IMR-90 (cell line): Measurements from ENCODE around the gene APOL5. TPM values are rescaled to one million over a fixed set of nuclear protein-coding genes. Genes with fewer than 3 reads are reported as not detected.

Experiments
- ATAC-seq: fragments of 200-7000 bp; cut with Tn5 transposase; 2 replicates; pipeline ENCODE4 v1.9.1; 2020; ENCODE audit warnings: low read depth, mild to moderate bottlenecking, moderate library complexity
- BruUV-seq: library from RNA; stranded (reverse); fragments of 400-500 nt; replicated peaks from 2 replicates; lab custom pipeline; 2021; lab: Mats Ljungman, UMichigan
- CTCF ChIA-PET: fragments of 300-600 bp; formaldehyde crosslinking; extraction: SDS; loops from one replicate; lab custom pipeline; 2021; ENCODE audit warnings: antibody characterized with exemption; lab: Yijun Ruan, JAX
- POLR2A ChIA-PET: fragments of 300-600 bp; sonication (Branson Sonifier 250); formaldehyde crosslinking; loops from one replicate; lab custom pipeline; 2022; ENCODE audit warnings: antibody characterized with exemption; ENCODE audit not compliant: unreplicated experiment; lab: Charles Lee
- DNase-seq: peaks from one replicate; pipeline ENCODE4 v3.0.0; 2013
- H2AFZ ChIP-seq: replicated peaks from 2 replicates; pipeline ENCODE3; 2013; ENCODE audit warnings: low read length, mild to moderate bottlenecking; ENCODE audit not compliant: poor library complexity
- H2AK5ac ChIP-seq: 2 replicates; pipeline ENCODE4 v1.6.1; 2013; ENCODE audit warnings: low read depth, low read length, inconsistent platforms
- H2AK9ac ChIP-seq: replicated peaks from 2 replicates; pipeline ENCODE3; 2013; ENCODE audit warnings: mild to moderate bottlenecking, low read depth, low read length, moderate library complexity; ENCODE audit not compliant: poor library complexity
- H2BK120ac ChIP-seq: 2 replicates; pipeline ENCODE4 v1.6.1; 2013; ENCODE audit warnings: low read depth, low read length, inconsistent platforms
- H2BK15ac ChIP-seq: 3 replicates; pipeline ENCODE4 v1.6.1; 2013; ENCODE audit warnings: low read depth, low read length, inconsistent platforms
- H2BK20ac ChIP-seq: 2 replicates; pipeline ENCODE4 v1.6.1; 2013; ENCODE audit warnings: low read depth, mild to moderate bottlenecking, inconsistent platforms, low read length, moderate library complexity
- H2BK5ac ChIP-seq: 2 replicates; pipeline ENCODE4 v1.6.1; 2013; ENCODE audit warnings: mild to moderate bottlenecking, low read depth, low read length, inconsistent platforms; ENCODE audit not compliant: poor library complexity, severe bottlenecking
- H3K14ac ChIP-seq: replicated peaks from 2 replicates; pipeline ENCODE4 v1.6.1; 2013; ENCODE audit warnings: low read depth, low read length, inconsistent platforms
- H3K18ac ChIP-seq: 2 replicates; pipeline ENCODE4 v1.6.1; 2013; ENCODE audit warnings: low read depth, low read length, control low read depth
- H3K23ac ChIP-seq: 2 replicates; pipeline ENCODE4 v1.6.1; 2013; ENCODE audit warnings: low read depth, low read length, inconsistent platforms
- H3K27ac ChIP-seq: 2 replicates; pipeline ENCODE4 v1.5.1; 2013; ENCODE audit warnings: mild to moderate bottlenecking, control low read depth, low read length; ENCODE audit not compliant: insufficient read depth
- H3K27me3 ChIP-seq: 2 replicates; pipeline ENCODE4 v1.6.1; 2013; ENCODE audit warnings: low read length; ENCODE audit not compliant: control insufficient read depth, insufficient read depth
- H3K36me3 ChIP-seq: 2 replicates; pipeline ENCODE4 v1.6.1; 2013; ENCODE audit warnings: low read length, mixed read lengths; ENCODE audit not compliant: control insufficient read depth, insufficient read depth
- H3K4ac ChIP-seq: 2 replicates; pipeline ENCODE4 v1.6.1; 2013; ENCODE audit warnings: low read depth, low read length, inconsistent platforms
- H3K4me1 ChIP-seq: 2 replicates; pipeline ENCODE4 v1.6.1; 2013; ENCODE audit warnings: low read length, mixed read lengths; ENCODE audit not compliant: control insufficient read depth, insufficient read depth
- H3K4me2 ChIP-seq: 2 replicates; pipeline ENCODE4 v1.6.1; 2013; ENCODE audit warnings: low read depth, mild to moderate bottlenecking, control low read depth, low read length, moderate library complexity
- H3K4me3 ChIP-seq: 2 replicates; pipeline ENCODE4 v1.5.1; 2013; ENCODE audit warnings: low read depth, mild to moderate bottlenecking, control low read depth, low read length, moderate library complexity; ENCODE audit not compliant: insufficient read depth
- H3K56ac ChIP-seq: 2 replicates; pipeline ENCODE4 v1.6.1; 2013; ENCODE audit warnings: low read length, inconsistent platforms; ENCODE audit not compliant: insufficient read depth; ENCODE audit errors: extremely low read depth
- H3K79me1 ChIP-seq, 2 experiments: 2 replicates each; pipeline ENCODE4 v1.6.1; 2013; ENCODE audit warnings: low read length in 2 of 2, inconsistent platforms in 1 of 2, low read depth in 1 of 2
- H3K9ac ChIP-seq: 2 replicates; pipeline ENCODE4 v1.6.1; 2013; ENCODE audit warnings: low read depth, low read length, control low read depth
- H3K9me1 ChIP-seq: 2 replicates; pipeline ENCODE4 v1.6.1; 2013; ENCODE audit warnings: low read length, inconsistent platforms; ENCODE audit not compliant: insufficient read depth
- H3K9me3 ChIP-seq: 2 replicates; pipeline ENCODE4 v1.6.1; 2013; ENCODE audit warnings: low read length; ENCODE audit not compliant: control insufficient read depth, insufficient read depth
- H4K20me1 ChIP-seq: 2 replicates; pipeline ENCODE4 v1.6.1; 2013; ENCODE audit warnings: low read length, inconsistent platforms; ENCODE audit not compliant: insufficient read depth
- H4K5ac ChIP-seq: 2 replicates; pipeline ENCODE4 v1.6.1; 2013; ENCODE audit warnings: mild to moderate bottlenecking, low read depth, low read length, control low read depth
- H4K8ac ChIP-seq, 2 experiments: 2 replicates each; pipeline ENCODE4 v1.6.1; 2013; ENCODE audit warnings: low read depth in 2 of 2, low read length in 2 of 2, control low read depth in 1 of 2, inconsistent platforms in 1 of 2
- H4K91ac ChIP-seq: 2 replicates; pipeline ENCODE4 v1.6.1; 2013; ENCODE audit warnings: low read depth, low read length, inconsistent platforms; ENCODE audit not compliant: insufficient read depth
- BHLHE40 ChIP-seq: fragments of 150-350 bp; IDR thresholded peaks from 2 replicates; pipeline ENCODE4 v1.6.1; 2016; ENCODE audit warnings: mild to moderate bottlenecking, low read depth, low read length
- CEBPB ChIP-seq: IDR thresholded peaks from 2 replicates; pipeline ENCODE4 v1.6.1; 2012; ENCODE audit warnings: low read depth, low read length, improper control_type of control experiment
- CHD1 ChIP-seq: IDR thresholded peaks from 2 replicates; pipeline ENCODE4 v1.6.1; 2012; ENCODE audit warnings: low read depth, low read length, improper control_type of control experiment
- ELK1 ChIP-seq: fragments of 150-350 bp; IDR thresholded peaks from 2 replicates; pipeline ENCODE4 v1.6.1; 2016; ENCODE audit warnings: low read depth, mild to moderate bottlenecking, low read length, moderate library complexity, borderline replicate concordance
- FOS ChIP-seq: fragments of 150-350 bp; IDR thresholded peaks from 2 replicates; pipeline ENCODE4 v1.6.1; 2016; ENCODE audit warnings: low read depth, low read length
- MAFK ChIP-seq: IDR thresholded peaks from 2 replicates; pipeline ENCODE4 v1.6.1; 2012; ENCODE audit warnings: low read depth, low read length, improper control_type of control experiment
- MAZ ChIP-seq: IDR thresholded peaks from 2 replicates; pipeline ENCODE4 v1.6.1; 2012; ENCODE audit warnings: low read depth, mild to moderate bottlenecking, low read length, improper control_type of control experiment, moderate library complexity, borderline replicate concordance
- MXI1 ChIP-seq: IDR thresholded peaks from 2 replicates; pipeline ENCODE4 v1.6.1; 2012; ENCODE audit warnings: low read depth, mild to moderate bottlenecking, low read length, moderate library complexity, borderline replicate concordance
- NFE2L2 ChIP-seq: fragments of 150-350 bp; IDR thresholded peaks from 2 replicates; pipeline ENCODE4 v1.6.1; 2016; ENCODE audit warnings: low read depth, mild to moderate bottlenecking, low read length
- POLR2A ChIP-seq: IDR thresholded peaks from 2 replicates; pipeline ENCODE4 v1.6.1; 2012; ENCODE audit warnings: mild to moderate bottlenecking, low read depth, low read length
- RAD21 ChIP-seq: IDR thresholded peaks from 2 replicates; pipeline ENCODE4 v1.6.1; 2012; ENCODE audit warnings: low read length, improper control_type of control experiment
- RCOR1 ChIP-seq: IDR thresholded peaks from 2 replicates; pipeline ENCODE4 v1.6.1; 2012; ENCODE audit warnings: mild to moderate bottlenecking, low read length, improper control_type of control experiment; ENCODE audit not compliant: insufficient replicate concordance
- RFX5 ChIP-seq: IDR thresholded peaks from 2 replicates; pipeline ENCODE4 v1.8.0; 2012; ENCODE audit warnings: low read depth, mild to moderate bottlenecking, low read length, moderate library complexity
- SMC3 ChIP-seq: fragments of 150-350 bp; IDR thresholded peaks from 2 replicates; pipeline ENCODE4 v1.6.1; 2016; ENCODE audit warnings: low read depth, mild to moderate bottlenecking, antibody characterized with exemption, low read length, moderate library complexity
- WGBS, 2 experiments: methylation state at CpG; one replicate each; pipeline versions ENCODE4 v1.1.5 to v1.1.7; 2013; ENCODE audit warnings: missing lambda C conversion rate in 2 of 2; ENCODE audit not compliant: insufficient read length in 1 of 2; ENCODE audit errors: extremely low coverage in 2 of 2; 5-methylcytosine and 5-hydroxymethylcytosine counted together
- dilution Hi-C: fragments of 300-500 bp; cut with HindIII; formaldehyde crosslinking; loops from one replicate; pipeline ENCODE4 v1.14.3; 2018; ENCODE audit warnings: low sequenced_read_pairs; ENCODE audit not compliant: unreplicated experiment
- in situ Hi-C: fragments of 300-500 bp; cut with MboI; formaldehyde crosslinking; loops from 3 replicates; pipeline ENCODE4 v1.14.3; 2019; ENCODE audit warnings: low sequenced_read_pairs, inconsistent platforms, mixed read lengths
- intact Hi-C: fragments of 100-400 bp; cut with micrococcal nuclease; formaldehyde crosslinking; loops from 2 replicates; pipeline ENCODE4 v1.10.0; 2022
- polyA plus RNA-seq, 3 experiments: library from polyadenylated mRNA; depleted of rRNA; stranded (reverse); fragments of >200 nt; gene quantifications; 2 replicates each; pipeline ENCODE4 v1.2.3, GENCODE V29; 2012; ENCODE audit warnings: low replicate concordance in 1 of 3
- total RNA-seq: library from RNA; depleted of rRNA; stranded (reverse); fragments of >200 nt; gene quantifications from 2 replicates; pipeline ENCODE4 v1.2.3, GENCODE V29; 2012
- TF ChIP-seq, protein P1 (sequence below): conservative IDR thresholded peaks from 2 replicates; pipeline ENCODE4 v1.5.1; 2012; ENCODE audit warnings: mild to moderate bottlenecking, low read depth, low read length, improper control_type of control experiment
- TF ChIP-seq, protein P2 (sequence below): fragments of 150-350 bp; IDR thresholded peaks from 2 replicates; pipeline ENCODE4 v1.6.1; 2017; ENCODE audit warnings: mild to moderate bottlenecking, antibody characterized with exemption, low read length, low read depth

APOL5 gene
- total and polyA plus RNA-seq, 2 of the 4 experiments (the other 2 are of a cell fraction): 0.15 to 0.18 TPM

DNA sequence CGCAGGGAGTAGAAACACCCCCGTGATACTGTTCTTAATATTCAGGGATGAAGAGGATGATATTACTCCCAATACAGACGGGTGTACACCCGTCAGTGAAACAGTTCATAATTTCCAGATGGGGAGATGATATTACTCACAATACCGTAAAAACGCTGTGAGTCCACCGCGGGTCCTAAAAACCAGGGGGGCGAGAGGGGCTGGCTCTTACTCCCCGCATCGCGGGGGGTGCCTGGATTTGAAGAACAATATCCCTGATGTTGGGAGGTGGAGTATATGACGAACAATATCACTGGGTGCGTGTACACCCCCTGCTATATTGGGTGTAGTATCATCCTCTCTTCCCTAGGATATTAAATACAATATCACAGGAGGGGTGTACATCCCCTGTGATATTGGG is 20.5 kb upstream of the APOL5 start:
- Histone ChIP-seq H2BK5ac (no peak overlapping the region), H3K4ac (no peak overlapping the region), H2AK5ac (no peak overlapping the region), H4K20me1 (no peaks in the 10 kb centered on the region), H2BK15ac (no peak overlapping the region), H4K91ac (no peak overlapping the region), H3K79me1 (no peaks in the 10 kb centered on the region), H3K23ac (no peak overlapping the region), H3K9ac (no peak overlapping the region), H3K18ac (no peak overlapping the region), H2AFZ (no peak overlapping the region), H2AK9ac (no peak overlapping the region), H3K4me3 (no peak overlapping the region), H3K36me3 (no peaks in the 10 kb centered on the region), H4K5ac (no peak overlapping the region), H3K27ac (no peak overlapping the region), H2BK20ac (no peak overlapping the region), H2BK120ac (no peak overlapping the region), H3K27me3 (no peaks in the 10 kb centered on the region), H3K4me1 (no peaks in the 10 kb centered on the region), H3K14ac (no peak overlapping the region), H3K4me2 (no peak overlapping the region), H4K8ac (no peak overlapping the region), H3K9me1 (no peaks in the 10 kb centered on the region), H3K56ac (no peak overlapping the region), H3K9me3 (no peaks in the 10 kb centered on the region)
- TF ChIP-seq FOS (no peak), BHLHE40 (no peak), POLR2A (no peak), CEBPB (no peak), ELK1 (no peak), NFE2L2 (no peak), RFX5 (no peak), CHD1 (no peak), MXI1 (no peak), SMC3 (no peak), RAD21 (no peak), MAFK (no peak), MAZ (no peak), RCOR1 (no peak)
- TF ChIP-seq, protein P1, sequence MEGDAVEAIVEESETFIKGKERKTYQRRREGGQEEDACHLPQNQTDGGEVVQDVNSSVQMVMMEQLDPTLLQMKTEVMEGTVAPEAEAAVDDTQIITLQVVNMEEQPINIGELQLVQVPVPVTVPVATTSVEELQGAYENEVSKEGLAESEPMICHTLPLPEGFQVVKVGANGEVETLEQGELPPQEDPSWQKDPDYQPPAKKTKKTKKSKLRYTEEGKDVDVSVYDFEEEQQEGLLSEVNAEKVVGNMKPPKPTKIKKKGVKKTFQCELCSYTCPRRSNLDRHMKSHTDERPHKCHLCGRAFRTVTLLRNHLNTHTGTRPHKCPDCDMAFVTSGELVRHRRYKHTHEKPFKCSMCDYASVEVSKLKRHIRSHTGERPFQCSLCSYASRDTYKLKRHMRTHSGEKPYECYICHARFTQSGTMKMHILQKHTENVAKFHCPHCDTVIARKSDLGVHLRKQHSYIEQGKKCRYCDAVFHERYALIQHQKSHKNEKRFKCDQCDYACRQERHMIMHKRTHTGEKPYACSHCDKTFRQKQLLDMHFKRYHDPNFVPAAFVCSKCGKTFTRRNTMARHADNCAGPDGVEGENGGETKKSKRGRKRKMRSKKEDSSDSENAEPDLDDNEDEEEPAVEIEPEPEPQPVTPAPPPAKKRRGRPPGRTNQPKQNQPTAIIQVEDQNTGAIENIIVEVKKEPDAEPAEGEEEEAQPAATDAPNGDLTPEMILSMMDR: no peak
- TF ChIP-seq, protein P2, sequence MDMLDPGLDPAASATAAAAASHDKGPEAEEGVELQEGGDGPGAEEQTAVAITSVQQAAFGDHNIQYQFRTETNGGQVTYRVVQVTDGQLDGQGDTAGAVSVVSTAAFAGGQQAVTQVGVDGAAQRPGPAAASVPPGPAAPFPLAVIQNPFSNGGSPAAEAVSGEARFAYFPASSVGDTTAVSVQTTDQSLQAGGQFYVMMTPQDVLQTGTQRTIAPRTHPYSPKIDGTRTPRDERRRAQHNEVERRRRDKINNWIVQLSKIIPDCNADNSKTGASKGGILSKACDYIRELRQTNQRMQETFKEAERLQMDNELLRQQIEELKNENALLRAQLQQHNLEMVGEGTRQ: no peak
- ChIA-PET CTCF (no interaction called here), POLR2A (no interaction called here)
- in situ Hi-C loops (no loop called here), intact Hi-C loops (no loop called here), dilution Hi-C loops (no loop called here)
- no TSS peak for BruUV-seq
- DNase-seq (no peak), ATAC-seq (no peak)
- WGBS, 2 experiments: 63% methylated on average over 2 of the region's 14 CpGs; no CpG with 5 or more reads in 1 of the 2 experiments
